Breast epithelium (tissue), 4 donors: Measurements from ENCODE around the gene OTUD4. TPM values are rescaled to one million over a fixed set of nuclear protein-coding genes. Genes with fewer than 3 reads are reported as not detected.
"Not testable (repeated sequence)": the region's sequence is repeated elsewhere in the genome, so short reads cannot be mapped to it uniquely, and the experiment has no call there.

Experiments
- DNase-seq, 2 donors: peaks; one replicate each; pipeline ENCODE4 v3.0.0-alpha.2; 2019; ENCODE audit warnings: low spot score in 2 of 2
- H3K27ac ChIP-seq, 2 donors: fragments of 200-600 bp; sonication (generic) in 1 of 2; one replicate each; pipeline ENCODE4 v1.5.1; 2016 to 2019; ENCODE audit warnings: mild to moderate bottlenecking in 1 of 2
- H3K27me3 ChIP-seq, 2 donors: fragments of 200-600 bp; sonication (generic) in 1 of 2; one replicate each; pipeline versions ENCODE4 v1.5.1 to v1.6.0; 2017 to 2019; ENCODE audit warnings: control low read depth in 1 of 2, mild to moderate bottlenecking in 1 of 2
- H3K36me3 ChIP-seq: fragments of 200-600 bp; one replicate; pipeline ENCODE4 v1.5.1; 2019
- H3K4me1 ChIP-seq, 2 donors: fragments of 200-600 bp; sonication (generic); one replicate each; pipeline ENCODE4 v1.5.1; 2016 to 2019; ENCODE audit warnings: control low read depth in 1 of 2
- H3K4me3 ChIP-seq, 3 donors: fragments of 200-600 bp; sonication (generic); 1 replicate in 2 of 3; 2 replicates in 1 of 3; pipeline ENCODE4 v1.5.1; 2016 to 2019; ENCODE audit warnings: mild to moderate bottlenecking in 3 of 3, moderate library complexity in 2 of 3
- H3K9me3 ChIP-seq, 2 donors: fragments of 200-600 bp; sonication (generic) in 1 of 2; one replicate each; pipeline ENCODE4 v1.5.1; 2016 to 2019; ENCODE audit warnings: control low read depth in 1 of 2
- POLR2A ChIP-seq: fragments of 450-650 bp; IDR thresholded peaks from one replicate; pipeline ENCODE4 v1.6.1; 2016; ENCODE audit warnings: antibody characterized with exemption, mild to moderate bottlenecking, moderate library complexity
- POLR2AphosphoS5 ChIP-seq, 3 donors: sonication (generic); formaldehyde crosslinking; IDR thresholded peaks; one replicate each; pipeline ENCODE4 v1.6.1; 2017; ENCODE audit warnings: antibody characterized with exemption in 3 of 3
- intact Hi-C: fragments of 100-400 bp; cut with DNase I; formaldehyde crosslinking; loops from one replicate; pipeline ENCODE4 v1.15.1; 2023; ENCODE audit warnings: low total_unique reads
- total RNA-seq, 3 donors: library from RNA; depleted of rRNA; stranded (reverse); fragments of >200 nt; gene quantifications; one replicate each; pipeline ENCODE4 v1.1.0, GENCODE V29; 2016
- TF ChIP-seq, protein P1 (sequence below), 3 donors: fragments of 450-650 bp; IDR thresholded peaks; one replicate each; pipeline ENCODE4 v1.5.1; 2016 to 2017; ENCODE audit warnings: antibody characterized with exemption in 3 of 3, mild to moderate bottlenecking in 3 of 3, moderate library complexity in 3 of 3

The OTUD4 gene, protein sequence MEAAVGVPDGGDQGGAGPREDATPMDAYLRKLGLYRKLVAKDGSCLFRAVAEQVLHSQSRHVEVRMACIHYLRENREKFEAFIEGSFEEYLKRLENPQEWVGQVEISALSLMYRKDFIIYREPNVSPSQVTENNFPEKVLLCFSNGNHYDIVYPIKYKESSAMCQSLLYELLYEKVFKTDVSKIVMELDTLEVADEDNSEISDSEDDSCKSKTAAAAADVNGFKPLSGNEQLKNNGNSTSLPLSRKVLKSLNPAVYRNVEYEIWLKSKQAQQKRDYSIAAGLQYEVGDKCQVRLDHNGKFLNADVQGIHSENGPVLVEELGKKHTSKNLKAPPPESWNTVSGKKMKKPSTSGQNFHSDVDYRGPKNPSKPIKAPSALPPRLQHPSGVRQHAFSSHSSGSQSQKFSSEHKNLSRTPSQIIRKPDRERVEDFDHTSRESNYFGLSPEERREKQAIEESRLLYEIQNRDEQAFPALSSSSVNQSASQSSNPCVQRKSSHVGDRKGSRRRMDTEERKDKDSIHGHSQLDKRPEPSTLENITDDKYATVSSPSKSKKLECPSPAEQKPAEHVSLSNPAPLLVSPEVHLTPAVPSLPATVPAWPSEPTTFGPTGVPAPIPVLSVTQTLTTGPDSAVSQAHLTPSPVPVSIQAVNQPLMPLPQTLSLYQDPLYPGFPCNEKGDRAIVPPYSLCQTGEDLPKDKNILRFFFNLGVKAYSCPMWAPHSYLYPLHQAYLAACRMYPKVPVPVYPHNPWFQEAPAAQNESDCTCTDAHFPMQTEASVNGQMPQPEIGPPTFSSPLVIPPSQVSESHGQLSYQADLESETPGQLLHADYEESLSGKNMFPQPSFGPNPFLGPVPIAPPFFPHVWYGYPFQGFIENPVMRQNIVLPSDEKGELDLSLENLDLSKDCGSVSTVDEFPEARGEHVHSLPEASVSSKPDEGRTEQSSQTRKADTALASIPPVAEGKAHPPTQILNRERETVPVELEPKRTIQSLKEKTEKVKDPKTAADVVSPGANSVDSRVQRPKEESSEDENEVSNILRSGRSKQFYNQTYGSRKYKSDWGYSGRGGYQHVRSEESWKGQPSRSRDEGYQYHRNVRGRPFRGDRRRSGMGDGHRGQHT
- total RNA-seq, result 10 to 100 TPM; 22.9 to 55.8 (median 35.7) TPM

DNA sequence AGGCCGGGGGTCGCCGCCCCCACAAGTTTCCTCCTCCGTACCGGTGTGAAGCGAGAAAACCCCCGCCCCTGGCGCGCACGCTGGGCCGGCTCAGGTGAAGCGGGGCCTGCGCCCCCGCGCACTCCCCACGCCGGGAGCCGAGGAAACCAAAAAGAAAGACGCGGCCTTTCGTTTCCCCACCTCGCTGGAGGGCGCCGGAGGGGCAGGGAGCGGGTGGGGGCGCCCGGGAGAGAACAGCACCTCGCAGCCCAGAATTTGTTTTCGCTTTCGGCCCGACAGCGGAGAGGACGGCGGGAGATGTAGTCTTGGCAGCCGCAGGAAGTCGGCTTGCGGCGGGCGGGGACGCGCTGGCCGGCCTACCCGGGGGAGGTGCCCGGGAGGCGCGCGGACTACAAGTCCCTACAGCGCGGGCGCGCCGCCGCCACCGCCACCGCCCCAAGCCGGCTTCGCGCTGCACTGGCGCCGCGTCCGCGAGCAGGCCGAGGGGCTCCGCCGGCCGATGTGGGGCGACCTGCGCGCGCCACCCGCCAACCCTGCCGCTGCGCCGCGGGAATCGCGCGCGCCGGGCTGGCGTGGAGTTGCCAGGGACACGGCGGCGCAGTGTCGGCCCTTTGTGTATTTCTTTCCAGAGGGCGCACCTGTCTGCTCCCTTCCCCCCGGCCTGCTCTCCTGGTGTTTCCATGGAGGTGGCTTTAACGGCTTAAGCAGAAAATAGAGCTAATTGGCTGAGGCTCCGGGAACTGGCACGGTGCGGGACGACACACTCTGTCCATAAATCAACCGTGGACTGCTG, at the start of gene OTUD4:
OTUD4 (minus strand) TSS at position 292 of the 793 bp plus-strand sequence. CDS start 616 bp downstream, outside the sequence.
- intact Hi-C loops, result no loop called here
- Histone ChIP-seq H3K4me3 (peak within 1 kb of the TSS; percentile 66 to 88 (median 82)), H3K36me3 (no peaks in the 10 kb centered on the region), H3K27me3 (no peaks in the 10 kb centered on the region), H3K9me3 (no peaks in the 10 kb centered on the region), H3K4me1 (peaks cover 0 to 11% of the 10 kb centered on the region in 2 donors), H3K27ac (peak within 1 kb of the TSS; percentile 96 to 98)
- DNase-seq, result peak; percentile 91 to 95
- TF ChIP-seq POLR2A (peak; percentile 39), POLR2AphosphoS5 (IDR thresholded peaks at IDR 0.05) (peak; percentile 66 to 85 (median 77))
- TF ChIP-seq, protein P1, sequence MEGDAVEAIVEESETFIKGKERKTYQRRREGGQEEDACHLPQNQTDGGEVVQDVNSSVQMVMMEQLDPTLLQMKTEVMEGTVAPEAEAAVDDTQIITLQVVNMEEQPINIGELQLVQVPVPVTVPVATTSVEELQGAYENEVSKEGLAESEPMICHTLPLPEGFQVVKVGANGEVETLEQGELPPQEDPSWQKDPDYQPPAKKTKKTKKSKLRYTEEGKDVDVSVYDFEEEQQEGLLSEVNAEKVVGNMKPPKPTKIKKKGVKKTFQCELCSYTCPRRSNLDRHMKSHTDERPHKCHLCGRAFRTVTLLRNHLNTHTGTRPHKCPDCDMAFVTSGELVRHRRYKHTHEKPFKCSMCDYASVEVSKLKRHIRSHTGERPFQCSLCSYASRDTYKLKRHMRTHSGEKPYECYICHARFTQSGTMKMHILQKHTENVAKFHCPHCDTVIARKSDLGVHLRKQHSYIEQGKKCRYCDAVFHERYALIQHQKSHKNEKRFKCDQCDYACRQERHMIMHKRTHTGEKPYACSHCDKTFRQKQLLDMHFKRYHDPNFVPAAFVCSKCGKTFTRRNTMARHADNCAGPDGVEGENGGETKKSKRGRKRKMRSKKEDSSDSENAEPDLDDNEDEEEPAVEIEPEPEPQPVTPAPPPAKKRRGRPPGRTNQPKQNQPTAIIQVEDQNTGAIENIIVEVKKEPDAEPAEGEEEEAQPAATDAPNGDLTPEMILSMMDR (IDR thresholded peaks at IDR 0.05), result peak in 2 of 3 donors; percentile 9 to 18

DNA sequence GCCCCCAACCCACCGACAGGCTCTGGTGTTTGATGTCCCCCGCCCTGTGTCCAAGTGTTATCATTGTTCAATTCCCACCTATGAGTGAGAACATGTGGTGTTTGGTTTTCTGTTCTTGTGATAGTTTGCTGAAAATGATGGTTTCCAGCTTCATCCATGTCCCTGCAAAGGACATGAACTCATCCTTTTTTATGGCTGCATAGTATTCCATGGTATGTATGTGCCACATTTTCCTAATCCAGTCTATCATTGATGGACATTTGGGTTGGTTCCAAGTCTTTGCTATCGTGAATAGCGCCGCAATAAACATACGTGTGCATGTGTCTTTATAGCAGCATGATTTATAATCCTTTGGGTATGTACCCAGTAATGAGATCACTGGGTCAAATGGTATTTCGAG, 42.8 kb upstream of the OTUD4 start:
- H3K36me3 ChIP-seq, H3K4me1 ChIP-seq, H3K9me3 ChIP-seq, H3K27ac ChIP-seq, H3K4me3 ChIP-seq, DNase-seq, H3K27me3 ChIP-seq: not testable (repeated sequence)
- intact Hi-C loops, result loop anchor here (5.0 kb wide), 1 partner anchor 661 kb away; no protein-coding TSS in a partner anchor

DNA sequence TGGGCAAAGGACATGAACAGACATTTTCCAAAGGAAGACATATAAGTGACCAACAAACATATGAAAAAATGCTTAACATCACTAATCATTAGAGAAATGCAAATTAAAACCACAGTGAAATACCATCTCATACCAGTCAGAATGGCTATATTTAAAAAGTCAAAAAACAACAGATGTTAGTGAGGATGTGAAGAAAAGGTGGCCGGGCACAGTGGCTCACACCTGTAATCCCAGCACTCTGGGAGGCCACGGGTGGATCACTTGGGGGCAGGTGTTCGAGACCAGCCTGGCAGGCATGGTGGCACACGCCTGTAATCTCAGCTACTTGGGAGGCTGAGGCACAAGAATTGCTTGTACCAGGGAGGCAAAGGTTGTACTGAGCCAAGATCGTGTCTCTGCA, 41.1 kb upstream of the OTUD4 start:
- not testable (repeated sequence) for H3K4me3 ChIP-seq, H3K4me1 ChIP-seq, H3K9me3 ChIP-seq, H3K27me3 ChIP-seq, H3K36me3 ChIP-seq, DNase-seq, H3K27ac ChIP-seq
- intact Hi-C loops, result loop anchor here (5.0 kb wide), 1 partner anchor 659 kb away; no protein-coding TSS in a partner anchor

DNA sequence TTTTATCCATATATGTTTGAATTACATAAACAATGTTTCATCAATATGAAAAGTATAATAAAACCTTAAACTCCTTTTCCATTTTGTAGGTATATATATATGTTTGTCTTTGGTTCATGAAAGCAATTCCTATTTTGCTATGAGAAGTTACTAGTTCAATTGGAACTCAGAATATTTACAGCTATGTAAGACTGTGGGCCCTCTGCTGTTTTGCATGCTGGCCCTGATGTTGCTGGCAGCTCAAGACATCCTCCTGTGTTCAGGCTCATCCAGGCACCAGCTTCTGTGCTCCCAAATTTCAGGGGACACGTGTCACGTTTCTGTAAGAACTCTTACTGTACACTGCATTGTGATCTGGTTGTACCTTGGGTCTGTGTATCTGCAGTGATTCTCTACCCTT, 38.7 kb upstream of the OTUD4 start:
- Histone ChIP-seq H3K9me3 (no peaks in the 10 kb centered on the region), H3K4me1 (no peaks in the 10 kb centered on the region), H3K27me3 (no peaks in the 10 kb centered on the region), H3K36me3 (no peaks in the 10 kb centered on the region), H3K4me3 (no peak overlapping the region), H3K27ac (no peak overlapping the region)
- TF ChIP-seq, protein P1 (IDR thresholded peaks at IDR 0.05), result no peak
- TF ChIP-seq POLR2AphosphoS5 (IDR thresholded peaks at IDR 0.05) (no peak), POLR2A (no peak)
- no peak for DNase-seq
- intact Hi-C loops, result no loop called here

DNA sequence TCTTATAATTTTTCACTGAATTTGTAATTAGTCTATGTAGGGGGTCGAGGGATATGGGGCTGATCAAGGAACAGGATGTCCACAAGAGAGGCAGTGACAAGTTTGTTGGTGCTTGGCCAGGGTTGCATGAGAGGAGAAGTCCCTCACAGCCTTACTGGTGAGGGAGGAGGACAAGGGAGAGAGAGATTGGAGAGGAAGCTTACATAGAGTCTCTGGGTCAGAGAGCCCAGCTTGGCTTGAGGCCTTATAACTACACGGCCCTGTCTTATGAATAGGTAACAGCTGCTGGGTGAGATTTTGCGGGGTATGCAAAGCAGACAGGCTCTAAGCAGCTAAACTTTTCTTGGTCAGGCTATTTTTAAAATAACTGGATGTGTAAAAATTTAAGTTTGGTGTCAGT, 37.9 kb upstream of the OTUD4 start:
- Histone ChIP-seq H3K4me3 (no peak overlapping the region), H3K36me3 (no peaks in the 10 kb centered on the region), H3K4me1 (no peaks in the 10 kb centered on the region), H3K27ac (no peak overlapping the region), H3K27me3 (no peaks in the 10 kb centered on the region), H3K9me3 (no peaks in the 10 kb centered on the region)
- intact Hi-C loops, result no loop called here
- no peak for TF ChIP-seq POLR2AphosphoS5 (IDR thresholded peaks at IDR 0.05)
- TF ChIP-seq, protein P1 (IDR thresholded peaks at IDR 0.05), result no peak
- TF ChIP-seq POLR2A, result no peak
- no peak for DNase-seq
